IMR-90 (cell line): ENCODE data around the gene H6PD. TPM values are rescaled to one million over a fixed set of nuclear protein-coding genes. Genes with fewer than 3 reads are reported as not detected.

Experiments used
- ATAC-seq: fragments of 200-7000 bp; cut with Tn5 transposase; 2 replicates; pipeline ENCODE4 v1.9.1; 2020; ENCODE audit warnings: low read depth, mild to moderate bottlenecking, moderate library complexity
- BruUV-seq: library from RNA; stranded (reverse); fragments of 400-500 nt; replicated peaks from 2 replicates; lab custom pipeline; 2021; lab: Mats Ljungman, UMichigan
- CTCF ChIA-PET: fragments of 300-600 bp; formaldehyde crosslinking; extraction: SDS; loops from one replicate; lab custom pipeline; 2021; ENCODE audit warnings: antibody characterized with exemption; lab: Yijun Ruan, JAX
- POLR2A ChIA-PET: fragments of 300-600 bp; sonication (Branson Sonifier 250); formaldehyde crosslinking; loops from one replicate; lab custom pipeline; 2022; ENCODE audit warnings: antibody characterized with exemption; ENCODE audit not compliant: unreplicated experiment; lab: Charles Lee
- DNase-seq: peaks from one replicate; pipeline ENCODE4 v3.0.0; 2013
- H2AFZ ChIP-seq: replicated peaks from 2 replicates; pipeline ENCODE3; 2013; ENCODE audit warnings: low read length, mild to moderate bottlenecking; ENCODE audit not compliant: poor library complexity
- H2AK5ac ChIP-seq: 2 replicates; pipeline ENCODE4 v1.6.1; 2013; ENCODE audit warnings: low read depth, low read length, inconsistent platforms
- H2AK9ac ChIP-seq: replicated peaks from 2 replicates; pipeline ENCODE3; 2013; ENCODE audit warnings: mild to moderate bottlenecking, low read depth, low read length, moderate library complexity; ENCODE audit not compliant: poor library complexity
- H2BK120ac ChIP-seq: 2 replicates; pipeline ENCODE4 v1.6.1; 2013; ENCODE audit warnings: low read depth, low read length, inconsistent platforms
- H2BK15ac ChIP-seq: 3 replicates; pipeline ENCODE4 v1.6.1; 2013; ENCODE audit warnings: low read depth, low read length, inconsistent platforms
- H2BK20ac ChIP-seq: 2 replicates; pipeline ENCODE4 v1.6.1; 2013; ENCODE audit warnings: low read depth, mild to moderate bottlenecking, inconsistent platforms, low read length, moderate library complexity
- H2BK5ac ChIP-seq: 2 replicates; pipeline ENCODE4 v1.6.1; 2013; ENCODE audit warnings: mild to moderate bottlenecking, low read depth, low read length, inconsistent platforms; ENCODE audit not compliant: poor library complexity, severe bottlenecking
- H3K14ac ChIP-seq: replicated peaks from 2 replicates; pipeline ENCODE4 v1.6.1; 2013; ENCODE audit warnings: low read depth, low read length, inconsistent platforms
- H3K18ac ChIP-seq: 2 replicates; pipeline ENCODE4 v1.6.1; 2013; ENCODE audit warnings: low read depth, low read length, control low read depth
- H3K23ac ChIP-seq: 2 replicates; pipeline ENCODE4 v1.6.1; 2013; ENCODE audit warnings: low read depth, low read length, inconsistent platforms
- H3K27ac ChIP-seq: 2 replicates; pipeline ENCODE4 v1.5.1; 2013; ENCODE audit warnings: mild to moderate bottlenecking, control low read depth, low read length; ENCODE audit not compliant: insufficient read depth
- H3K27me3 ChIP-seq: 2 replicates; pipeline ENCODE4 v1.6.1; 2013; ENCODE audit warnings: low read length; ENCODE audit not compliant: control insufficient read depth, insufficient read depth
- H3K36me3 ChIP-seq: 2 replicates; pipeline ENCODE4 v1.6.1; 2013; ENCODE audit warnings: low read length, mixed read lengths; ENCODE audit not compliant: control insufficient read depth, insufficient read depth
- H3K4ac ChIP-seq: 2 replicates; pipeline ENCODE4 v1.6.1; 2013; ENCODE audit warnings: low read depth, low read length, inconsistent platforms
- H3K4me1 ChIP-seq: 2 replicates; pipeline ENCODE4 v1.6.1; 2013; ENCODE audit warnings: low read length, mixed read lengths; ENCODE audit not compliant: control insufficient read depth, insufficient read depth
- H3K4me2 ChIP-seq: 2 replicates; pipeline ENCODE4 v1.6.1; 2013; ENCODE audit warnings: low read depth, mild to moderate bottlenecking, control low read depth, low read length, moderate library complexity
- H3K4me3 ChIP-seq: 2 replicates; pipeline ENCODE4 v1.5.1; 2013; ENCODE audit warnings: low read depth, mild to moderate bottlenecking, control low read depth, low read length, moderate library complexity; ENCODE audit not compliant: insufficient read depth
- H3K56ac ChIP-seq: 2 replicates; pipeline ENCODE4 v1.6.1; 2013; ENCODE audit warnings: low read length, inconsistent platforms; ENCODE audit not compliant: insufficient read depth; ENCODE audit errors: extremely low read depth
- H3K79me1 ChIP-seq, 2 experiments: 2 replicates each; pipeline ENCODE4 v1.6.1; 2013; ENCODE audit warnings: low read length in 2 of 2, inconsistent platforms in 1 of 2, low read depth in 1 of 2
- H3K9ac ChIP-seq: 2 replicates; pipeline ENCODE4 v1.6.1; 2013; ENCODE audit warnings: low read depth, low read length, control low read depth
- H3K9me1 ChIP-seq: 2 replicates; pipeline ENCODE4 v1.6.1; 2013; ENCODE audit warnings: low read length, inconsistent platforms; ENCODE audit not compliant: insufficient read depth
- H3K9me3 ChIP-seq: 2 replicates; pipeline ENCODE4 v1.6.1; 2013; ENCODE audit warnings: low read length; ENCODE audit not compliant: control insufficient read depth, insufficient read depth
- H4K20me1 ChIP-seq: 2 replicates; pipeline ENCODE4 v1.6.1; 2013; ENCODE audit warnings: low read length, inconsistent platforms; ENCODE audit not compliant: insufficient read depth
- H4K5ac ChIP-seq: 2 replicates; pipeline ENCODE4 v1.6.1; 2013; ENCODE audit warnings: mild to moderate bottlenecking, low read depth, low read length, control low read depth
- H4K8ac ChIP-seq, 2 experiments: 2 replicates each; pipeline ENCODE4 v1.6.1; 2013; ENCODE audit warnings: low read depth in 2 of 2, low read length in 2 of 2, control low read depth in 1 of 2, inconsistent platforms in 1 of 2
- H4K91ac ChIP-seq: 2 replicates; pipeline ENCODE4 v1.6.1; 2013; ENCODE audit warnings: low read depth, low read length, inconsistent platforms; ENCODE audit not compliant: insufficient read depth
- BHLHE40 ChIP-seq: fragments of 150-350 bp; IDR thresholded peaks from 2 replicates; pipeline ENCODE4 v1.6.1; 2016; ENCODE audit warnings: mild to moderate bottlenecking, low read depth, low read length
- CEBPB ChIP-seq: IDR thresholded peaks from 2 replicates; pipeline ENCODE4 v1.6.1; 2012; ENCODE audit warnings: low read depth, low read length, improper control_type of control experiment
- CHD1 ChIP-seq: IDR thresholded peaks from 2 replicates; pipeline ENCODE4 v1.6.1; 2012; ENCODE audit warnings: low read depth, low read length, improper control_type of control experiment
- FOS ChIP-seq: fragments of 150-350 bp; IDR thresholded peaks from 2 replicates; pipeline ENCODE4 v1.6.1; 2016; ENCODE audit warnings: low read depth, low read length
- MAFK ChIP-seq: IDR thresholded peaks from 2 replicates; pipeline ENCODE4 v1.6.1; 2012; ENCODE audit warnings: low read depth, low read length, improper control_type of control experiment
- MAZ ChIP-seq: IDR thresholded peaks from 2 replicates; pipeline ENCODE4 v1.6.1; 2012; ENCODE audit warnings: low read depth, mild to moderate bottlenecking, low read length, improper control_type of control experiment, moderate library complexity, borderline replicate concordance
- NFE2L2 ChIP-seq: fragments of 150-350 bp; IDR thresholded peaks from 2 replicates; pipeline ENCODE4 v1.6.1; 2016; ENCODE audit warnings: low read depth, mild to moderate bottlenecking, low read length
- POLR2A ChIP-seq: IDR thresholded peaks from 2 replicates; pipeline ENCODE4 v1.6.1; 2012; ENCODE audit warnings: mild to moderate bottlenecking, low read depth, low read length
- RAD21 ChIP-seq: IDR thresholded peaks from 2 replicates; pipeline ENCODE4 v1.6.1; 2012; ENCODE audit warnings: low read length, improper control_type of control experiment
- RCOR1 ChIP-seq: IDR thresholded peaks from 2 replicates; pipeline ENCODE4 v1.6.1; 2012; ENCODE audit warnings: mild to moderate bottlenecking, low read length, improper control_type of control experiment; ENCODE audit not compliant: insufficient replicate concordance
- RFX5 ChIP-seq: IDR thresholded peaks from 2 replicates; pipeline ENCODE4 v1.8.0; 2012; ENCODE audit warnings: low read depth, mild to moderate bottlenecking, low read length, moderate library complexity
- SMC3 ChIP-seq: fragments of 150-350 bp; IDR thresholded peaks from 2 replicates; pipeline ENCODE4 v1.6.1; 2016; ENCODE audit warnings: low read depth, mild to moderate bottlenecking, antibody characterized with exemption, low read length, moderate library complexity
- WGBS, 2 experiments: methylation state at CpG; one replicate each; pipeline versions ENCODE4 v1.1.5 to v1.1.7; 2013; ENCODE audit warnings: missing lambda C conversion rate in 2 of 2; ENCODE audit not compliant: insufficient read length in 1 of 2; ENCODE audit errors: extremely low coverage in 2 of 2; 5-methylcytosine and 5-hydroxymethylcytosine counted together
- dilution Hi-C: fragments of 300-500 bp; cut with HindIII; formaldehyde crosslinking; loops from one replicate; pipeline ENCODE4 v1.14.3; 2018; ENCODE audit warnings: low sequenced_read_pairs; ENCODE audit not compliant: unreplicated experiment
- in situ Hi-C: fragments of 300-500 bp; cut with MboI; formaldehyde crosslinking; loops from 3 replicates; pipeline ENCODE4 v1.14.3; 2019; ENCODE audit warnings: low sequenced_read_pairs, inconsistent platforms, mixed read lengths
- intact Hi-C: fragments of 100-400 bp; cut with micrococcal nuclease; formaldehyde crosslinking; loops from 2 replicates; pipeline ENCODE4 v1.10.0; 2022
- polyA plus RNA-seq, 3 experiments: library from polyadenylated mRNA; depleted of rRNA; stranded (reverse); fragments of >200 nt; gene quantifications; 2 replicates each; pipeline ENCODE4 v1.2.3, GENCODE V29; 2012; ENCODE audit warnings: low replicate concordance in 1 of 3
- total RNA-seq: library from RNA; depleted of rRNA; stranded (reverse); fragments of >200 nt; gene quantifications from 2 replicates; pipeline ENCODE4 v1.2.3, GENCODE V29; 2012
- TF ChIP-seq, protein P1 (sequence below): fragments of 150-350 bp; IDR thresholded peaks from 2 replicates; pipeline ENCODE4 v1.6.1; 2017; ENCODE audit warnings: mild to moderate bottlenecking, antibody characterized with exemption, low read length, low read depth
- TF ChIP-seq, protein P2 (sequence below): fragments of 150-350 bp; IDR thresholded peaks from 2 replicates; pipeline ENCODE4 v1.6.1; 2016; ENCODE audit warnings: low read depth, mild to moderate bottlenecking, low read length, moderate library complexity, borderline replicate concordance
- TF ChIP-seq, protein P3 (sequence below): conservative IDR thresholded peaks from 2 replicates; pipeline ENCODE4 v1.5.1; 2012; ENCODE audit warnings: mild to moderate bottlenecking, low read depth, low read length, improper control_type of control experiment

The H6PD gene
- total and polyA plus RNA-seq, 2 of the 4 experiments (the other 2 are of a cell fraction) = 9.3 to 22.1 TPM

DNA sequence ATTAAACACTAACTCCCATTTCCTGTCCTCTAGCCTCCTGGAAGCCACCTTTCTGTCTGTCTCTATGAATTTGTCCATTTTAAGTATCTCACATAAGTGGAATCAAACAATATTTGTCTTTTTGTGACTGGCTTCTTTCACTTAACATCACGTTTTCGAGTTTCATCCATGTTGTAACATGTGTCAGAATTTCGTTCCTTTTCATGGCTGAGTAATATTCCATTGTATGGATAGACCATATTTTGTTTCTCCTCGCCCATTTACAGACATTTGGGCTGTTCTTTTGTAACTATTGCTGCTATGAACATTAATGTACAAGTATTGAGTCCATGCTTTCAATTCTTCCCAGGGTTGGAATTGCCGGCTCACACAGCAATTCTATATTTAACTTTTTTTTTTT, 15.7 kb upstream of the H6PD start:
- Histone ChIP-seq H3K36me3 (no peaks in the 10 kb centered on the region), H3K14ac (no peak overlapping the region), H2BK120ac (no peak overlapping the region), H3K27me3 (no peaks in the 10 kb centered on the region), H2AK9ac (no peak overlapping the region), H2BK15ac (no peak overlapping the region), H3K4me3 (no peak overlapping the region), H4K5ac (no peak overlapping the region), H3K18ac (no peak overlapping the region), H3K79me1 (no peaks in the 10 kb centered on the region), H3K4me1 (no peaks in the 10 kb centered on the region), H3K9me1 (no peaks in the 10 kb centered on the region), H3K4me2 (no peak overlapping the region), H3K4ac (no peak overlapping the region), H4K91ac (no peak overlapping the region), H3K9me3 (0 out of 2 replicates have a peak, but pooled peaks cover 2% of the 10 kb centered on the region), H2BK5ac (no peak overlapping the region), H2AFZ (no peak overlapping the region), H3K27ac (no peak overlapping the region), H3K56ac (no peak overlapping the region), H4K20me1 (no peaks in the 10 kb centered on the region), H3K9ac (no peak overlapping the region), H4K8ac (no peak overlapping the region), H2AK5ac (no peak overlapping the region), H2BK20ac (no peak overlapping the region), H3K23ac (no peak overlapping the region)
- DNase-seq (no peak), ATAC-seq (no peak)
- TF ChIP-seq CEBPB (no peak), SMC3 (no peak), MAFK (no peak), RCOR1 (no peak), POLR2A (no peak), BHLHE40 (no peak), MAZ (no peak), CHD1 (no peak), RFX5 (no peak), NFE2L2 (no peak), FOS (no peak), RAD21 (no peak)
- TF ChIP-seq, protein P1, sequence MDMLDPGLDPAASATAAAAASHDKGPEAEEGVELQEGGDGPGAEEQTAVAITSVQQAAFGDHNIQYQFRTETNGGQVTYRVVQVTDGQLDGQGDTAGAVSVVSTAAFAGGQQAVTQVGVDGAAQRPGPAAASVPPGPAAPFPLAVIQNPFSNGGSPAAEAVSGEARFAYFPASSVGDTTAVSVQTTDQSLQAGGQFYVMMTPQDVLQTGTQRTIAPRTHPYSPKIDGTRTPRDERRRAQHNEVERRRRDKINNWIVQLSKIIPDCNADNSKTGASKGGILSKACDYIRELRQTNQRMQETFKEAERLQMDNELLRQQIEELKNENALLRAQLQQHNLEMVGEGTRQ = no peak
- TF ChIP-seq, protein P2, sequence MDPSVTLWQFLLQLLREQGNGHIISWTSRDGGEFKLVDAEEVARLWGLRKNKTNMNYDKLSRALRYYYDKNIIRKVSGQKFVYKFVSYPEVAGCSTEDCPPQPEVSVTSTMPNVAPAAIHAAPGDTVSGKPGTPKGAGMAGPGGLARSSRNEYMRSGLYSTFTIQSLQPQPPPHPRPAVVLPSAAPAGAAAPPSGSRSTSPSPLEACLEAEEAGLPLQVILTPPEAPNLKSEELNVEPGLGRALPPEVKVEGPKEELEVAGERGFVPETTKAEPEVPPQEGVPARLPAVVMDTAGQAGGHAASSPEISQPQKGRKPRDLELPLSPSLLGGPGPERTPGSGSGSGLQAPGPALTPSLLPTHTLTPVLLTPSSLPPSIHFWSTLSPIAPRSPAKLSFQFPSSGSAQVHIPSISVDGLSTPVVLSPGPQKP = no peak
- TF ChIP-seq, protein P3, sequence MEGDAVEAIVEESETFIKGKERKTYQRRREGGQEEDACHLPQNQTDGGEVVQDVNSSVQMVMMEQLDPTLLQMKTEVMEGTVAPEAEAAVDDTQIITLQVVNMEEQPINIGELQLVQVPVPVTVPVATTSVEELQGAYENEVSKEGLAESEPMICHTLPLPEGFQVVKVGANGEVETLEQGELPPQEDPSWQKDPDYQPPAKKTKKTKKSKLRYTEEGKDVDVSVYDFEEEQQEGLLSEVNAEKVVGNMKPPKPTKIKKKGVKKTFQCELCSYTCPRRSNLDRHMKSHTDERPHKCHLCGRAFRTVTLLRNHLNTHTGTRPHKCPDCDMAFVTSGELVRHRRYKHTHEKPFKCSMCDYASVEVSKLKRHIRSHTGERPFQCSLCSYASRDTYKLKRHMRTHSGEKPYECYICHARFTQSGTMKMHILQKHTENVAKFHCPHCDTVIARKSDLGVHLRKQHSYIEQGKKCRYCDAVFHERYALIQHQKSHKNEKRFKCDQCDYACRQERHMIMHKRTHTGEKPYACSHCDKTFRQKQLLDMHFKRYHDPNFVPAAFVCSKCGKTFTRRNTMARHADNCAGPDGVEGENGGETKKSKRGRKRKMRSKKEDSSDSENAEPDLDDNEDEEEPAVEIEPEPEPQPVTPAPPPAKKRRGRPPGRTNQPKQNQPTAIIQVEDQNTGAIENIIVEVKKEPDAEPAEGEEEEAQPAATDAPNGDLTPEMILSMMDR = no peak
- BruUV-seq = no TSS peak
- no CpG with 5 or more reads among the region's 5 CpGs for WGBS, 2 experiments
- dilution Hi-C loops (no loop called here), in situ Hi-C loops (no loop called here), intact Hi-C loops (no loop called here)
- CTCF ChIA-PET = no interaction called here
- POLR2A ChIA-PET = no interaction called here
